ENCODE data around the gene VIM.

The VIM gene

DNA sequence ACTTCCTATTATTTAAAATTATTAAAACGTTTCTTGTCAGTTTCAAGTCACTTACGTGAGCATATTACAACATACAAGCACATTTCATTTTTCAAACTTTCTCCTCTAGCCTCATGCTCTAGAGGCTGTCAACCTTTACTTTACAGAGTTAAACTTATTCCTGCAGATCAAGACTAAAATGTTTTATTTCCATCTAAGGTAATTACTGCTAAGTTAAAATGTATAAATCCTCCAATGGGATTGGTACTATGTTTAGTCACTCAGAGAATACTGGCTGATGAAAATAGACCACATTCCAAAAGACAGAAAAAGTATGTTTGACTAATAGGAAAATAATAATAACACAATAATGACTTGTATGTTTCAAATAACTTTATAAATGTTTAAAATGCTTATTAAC is 18.2 kb upstream of the VIM start:
- peak; percentile 33 for DNase-seq (ENCODE audit: low read depth)

GRCh38 chr10:17210361-17210760 is 17.7 kb upstream of the VIM start:
- peak; percentile 63 for DNase-seq (ENCODE audit: low read depth)

DNA sequence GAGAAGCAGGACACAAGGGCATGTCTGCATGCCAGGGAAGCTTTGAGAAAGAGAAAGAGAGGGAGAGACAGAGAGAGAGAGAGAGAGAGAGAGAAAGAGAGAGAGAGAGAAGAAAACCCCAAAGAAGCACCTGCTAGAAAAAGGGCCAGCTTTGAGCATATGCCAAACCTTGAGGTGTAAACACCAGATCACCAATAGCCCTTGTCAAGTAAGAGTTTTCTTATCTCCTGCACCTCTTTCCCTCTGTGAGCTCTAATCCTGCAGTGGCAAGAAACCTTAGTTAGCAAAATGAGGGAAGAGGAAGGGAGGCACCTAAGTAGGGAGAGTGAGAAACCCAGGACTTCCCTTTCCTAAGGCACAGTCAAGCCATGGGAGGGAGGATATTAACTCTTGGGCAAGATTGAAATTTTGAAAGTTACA is 15.2 kb upstream of the VIM start:
- DNase-seq (ENCODE audit: low read depth): no peak

DNA sequence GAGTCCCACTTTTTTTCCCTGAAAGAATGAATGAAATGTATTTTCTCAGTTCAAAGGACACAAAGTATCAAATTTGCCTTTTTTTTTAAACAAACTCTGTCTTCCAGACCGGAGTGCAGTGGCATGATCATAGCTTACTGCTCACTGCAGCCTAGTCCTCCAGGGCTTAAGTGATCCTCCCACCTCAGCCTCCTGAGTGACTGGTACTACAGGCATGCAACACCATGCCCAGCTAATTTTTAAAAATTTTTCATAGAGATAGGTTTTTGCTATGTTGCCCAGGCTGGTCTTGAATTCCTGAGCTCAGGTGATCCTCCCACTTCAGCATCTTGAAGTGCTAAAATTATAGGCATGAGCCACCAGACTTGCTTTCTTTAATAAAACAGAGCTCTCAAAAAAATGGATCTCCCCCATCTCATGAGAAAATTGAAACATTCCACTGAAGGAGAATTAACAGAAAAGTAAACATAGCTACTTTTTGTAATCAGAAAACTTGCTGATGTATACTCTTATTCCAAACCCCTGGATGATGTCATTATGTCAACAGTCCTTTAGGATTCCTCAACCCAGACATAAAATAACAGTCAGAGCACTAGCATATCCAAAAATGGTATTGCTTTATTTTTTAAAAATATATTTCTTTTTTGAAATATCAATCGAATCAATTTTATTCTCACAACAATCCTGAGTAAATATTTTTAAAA is 14.2 kb upstream of the VIM start:
- DNase-seq (ENCODE audit: low read depth): peak; percentile 79

GRCh38 chr10:17214526-17214925 is 13.5 kb upstream of the VIM start:
- DNase-seq (ENCODE audit: low read depth): peak; percentile 40

DNA sequence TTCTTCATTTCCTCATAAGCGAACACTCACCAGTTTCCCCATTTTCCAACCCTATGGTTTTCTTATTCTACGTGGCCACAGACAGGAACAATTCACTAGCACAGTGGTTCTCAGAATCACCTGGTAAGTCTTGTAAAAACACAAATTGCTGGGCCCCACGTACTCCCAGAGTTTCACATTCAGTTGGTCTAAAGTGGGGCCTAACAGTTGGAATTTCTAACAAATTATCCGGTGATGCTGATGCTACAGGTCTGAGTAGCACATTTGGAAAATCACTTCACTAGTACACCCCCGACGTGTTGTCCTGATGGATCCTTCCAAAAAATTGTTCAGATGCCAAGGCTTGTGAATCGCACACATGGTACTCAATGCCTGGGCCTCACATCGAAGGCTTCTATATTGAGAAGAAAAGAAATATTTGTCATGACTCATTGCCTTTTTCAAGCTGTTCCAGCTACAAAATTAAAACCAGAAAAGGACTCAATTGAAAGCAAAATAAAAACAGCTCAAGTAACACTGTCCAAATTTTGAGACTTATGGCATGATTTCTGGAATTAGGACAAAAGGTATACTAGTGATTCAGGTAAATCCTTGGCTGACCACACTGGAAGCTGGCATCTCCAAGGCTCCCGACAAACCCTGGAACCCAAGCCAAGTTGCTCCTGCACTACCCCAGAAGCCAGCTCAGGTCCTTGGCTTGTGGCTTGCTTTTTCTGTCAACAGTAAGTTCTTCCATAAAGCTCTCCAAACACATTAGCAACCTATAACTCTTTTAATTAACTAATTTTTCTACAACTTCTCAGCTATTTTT is 12.9 kb upstream of the VIM start:
- peak; percentile 97 for DNase-seq (ENCODE audit: low read depth)

DNA sequence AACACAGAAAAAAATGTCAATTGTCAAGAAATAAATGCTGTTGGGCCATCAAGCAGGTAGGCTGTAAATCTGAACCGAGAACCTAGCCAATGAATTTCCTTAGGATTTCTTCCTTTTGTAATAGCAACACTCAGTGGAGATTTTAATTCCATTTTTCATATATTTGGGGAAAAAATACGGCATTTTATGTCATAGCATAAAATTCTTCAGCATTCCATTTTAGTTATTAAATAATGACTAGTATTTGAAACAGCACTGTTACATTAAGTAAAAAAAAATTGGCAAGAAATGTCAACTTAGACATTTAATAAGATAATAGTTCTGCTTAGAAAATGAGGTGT is 12.3 kb upstream of the VIM start:
- no peak for DNase-seq (ENCODE audit: low read depth)

- DNase-seq (ENCODE audit: low read depth): peak; percentile 100
These were observed 11.7 kb upstream of the VIM start for GRCh38 chr10:17216217-17216900.

- peak; percentile 33 for DNase-seq (ENCODE audit: low read depth)
These were observed 11.1 kb upstream of the VIM start for GRCh38 chr10:17216901-17217395.

DNA sequence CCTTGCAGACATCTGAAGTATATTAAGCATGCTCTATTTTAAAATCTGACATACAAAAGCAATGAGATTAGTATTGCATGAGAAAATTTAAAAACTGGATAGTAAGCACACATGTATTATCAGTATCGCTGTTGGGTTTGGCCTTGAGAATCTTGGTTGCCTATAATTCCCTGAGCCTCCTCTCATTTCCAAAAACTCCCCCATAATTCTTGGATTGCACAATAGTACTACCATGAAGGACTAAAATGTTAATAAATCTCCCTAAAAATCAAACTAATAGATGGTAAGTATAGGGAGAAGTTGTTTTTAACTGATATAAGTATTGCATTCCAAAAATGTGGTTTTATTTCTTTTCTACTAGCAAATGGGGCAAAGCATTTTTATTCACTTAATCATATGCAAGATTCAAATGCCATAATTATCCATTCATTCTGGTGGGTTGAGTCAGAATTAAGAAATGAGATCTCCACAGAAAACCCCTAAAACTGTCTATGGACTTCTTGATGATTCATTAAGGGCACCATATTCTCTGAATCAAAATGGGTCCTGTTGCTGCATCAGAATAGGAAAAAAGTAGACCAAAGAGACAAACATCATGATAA is 10.3 kb upstream of the VIM start:
- DNase-seq (ENCODE audit: low read depth): peak; percentile 96

DNA sequence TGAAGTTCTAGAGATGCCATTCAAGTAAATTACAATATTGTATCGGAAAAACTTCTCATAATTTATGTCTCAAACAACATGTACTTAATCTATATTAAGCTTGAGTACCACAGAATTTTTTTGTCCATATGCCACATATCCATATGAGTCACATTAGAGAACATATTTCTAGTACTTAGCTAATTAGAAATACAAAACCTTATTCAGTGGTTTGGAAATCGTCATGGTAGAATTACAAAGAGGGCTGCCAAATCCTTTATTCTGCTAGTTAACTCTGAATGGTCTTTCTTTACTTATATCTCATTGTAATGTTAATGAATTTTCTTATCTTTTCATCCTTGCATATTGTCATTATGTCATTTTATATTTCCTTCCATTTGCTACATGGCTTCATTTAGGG is 9.0 kb upstream of the VIM start:
- DNase-seq (ENCODE audit: low read depth): peak; percentile 78

GRCh38 chr10:17220652-17221100 is 7.4 kb upstream of the VIM start:
- DNase-seq (ENCODE audit: low read depth): peak; percentile 23

GRCh38 chr10:17222329-17222728 is 5.7 kb upstream of the VIM start:
- DNase-seq (ENCODE audit: low read depth): no peak

- DNase-seq (ENCODE audit: low read depth): no peak
These were observed 2.2 kb upstream of the VIM start for GRCh38 chr10:17225808-17226207.

DNA sequence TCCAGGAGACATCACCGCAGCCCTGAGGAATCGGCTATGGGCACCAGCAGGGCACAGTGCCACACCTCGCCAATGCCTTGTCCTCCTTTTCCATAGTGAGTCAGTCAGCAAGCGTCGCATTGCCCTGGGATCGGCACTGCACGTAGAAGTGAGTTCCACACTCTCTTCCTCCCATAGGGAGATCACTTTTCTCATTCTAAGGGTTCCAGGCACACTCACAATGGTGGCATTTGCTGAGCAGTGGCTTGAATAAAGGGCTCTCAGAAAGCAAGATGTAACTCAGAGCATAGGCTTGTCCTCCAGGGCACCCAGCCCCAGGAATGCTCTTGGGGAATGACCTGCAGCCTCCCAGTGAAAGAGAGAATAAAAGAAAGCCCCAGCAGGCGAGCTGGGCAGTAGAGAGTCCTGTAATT is 1.1 kb upstream of the VIM start:
- DNase-seq (ENCODE audit: low read depth): no peak

DNA sequence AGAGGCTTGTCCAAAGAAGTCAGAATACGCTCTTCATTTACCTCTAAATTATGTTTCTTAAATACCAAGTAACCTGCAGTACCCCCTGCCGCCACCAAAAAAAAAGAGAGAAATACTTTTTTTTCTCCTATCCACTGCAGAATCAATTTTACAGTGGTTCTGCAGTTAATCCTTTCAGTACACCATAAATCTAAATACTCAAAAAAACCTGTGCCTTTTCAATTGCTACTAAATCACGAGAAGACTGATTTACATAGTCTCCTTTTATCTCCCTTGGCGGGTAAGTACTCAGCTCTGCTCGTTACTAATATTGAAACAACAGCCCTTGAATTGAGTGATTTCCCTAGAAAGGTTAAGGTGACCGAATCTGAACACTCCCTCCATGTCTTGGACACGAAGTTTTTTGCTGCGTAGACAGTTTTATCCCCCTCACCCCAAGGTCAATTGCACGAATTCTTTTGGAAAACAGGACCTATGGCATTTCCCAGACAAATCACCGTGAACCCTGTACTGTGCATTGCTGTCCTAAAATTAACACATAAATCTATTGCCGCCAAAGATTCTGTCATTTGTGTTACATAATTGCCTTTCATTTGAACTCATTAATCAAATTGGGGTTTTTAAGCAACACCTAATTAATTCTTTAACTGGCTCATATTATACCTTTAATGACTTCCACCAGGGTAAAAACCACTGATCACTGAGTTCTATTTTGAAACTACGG is 512 bp upstream of the VIM start:
- DNase-seq (ENCODE audit: low read depth): peak; percentile 72

- DNase-seq (ENCODE audit: low read depth): peak; percentile 93
These were observed 1.1 kb downstream of the VIM start for GRCh38 chr10:17229016-17229716.

- no peak for DNase-seq (ENCODE audit: low read depth)
These were observed 1.6 kb downstream of the VIM start for GRCh38 chr10:17229717-17229966.

DNA sequence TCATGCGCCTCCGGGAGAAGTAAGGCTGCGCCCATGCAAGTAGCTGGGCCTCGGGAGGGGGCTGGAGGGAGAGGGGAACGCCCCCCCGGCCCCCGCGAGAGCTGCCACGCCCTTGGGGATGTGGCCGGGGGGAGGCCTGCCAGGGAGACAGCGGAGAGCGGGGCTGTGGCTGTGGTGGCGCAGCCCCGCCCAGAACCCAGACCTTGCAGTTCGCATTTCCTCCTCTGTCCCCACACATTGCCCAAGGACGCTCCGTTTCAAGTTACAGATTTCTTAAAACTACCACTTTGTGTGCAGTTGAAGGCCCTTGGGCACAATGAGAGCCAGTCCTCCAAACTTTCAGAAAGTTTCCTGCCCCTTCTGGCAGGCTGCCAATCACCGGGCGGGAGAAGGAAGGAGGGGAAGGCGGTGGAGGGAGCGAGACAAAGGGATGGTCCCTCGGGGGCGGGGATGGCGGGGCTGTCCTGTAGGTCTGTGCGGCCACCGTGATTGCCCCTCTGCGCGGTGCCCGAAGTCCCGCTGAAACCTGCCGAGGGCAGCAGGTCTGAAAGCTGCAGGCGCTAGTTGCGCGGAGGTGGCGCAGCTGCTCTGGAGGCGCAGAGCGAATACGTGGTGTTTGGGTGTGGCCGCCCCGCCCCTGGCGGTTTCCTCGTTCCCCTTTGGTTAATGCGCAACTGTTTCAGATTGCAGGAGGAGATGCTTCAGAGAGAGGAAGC is 2.1 kb downstream of the VIM start:
- DNase-seq (ENCODE audit: low read depth): peak; percentile 77

DNA sequence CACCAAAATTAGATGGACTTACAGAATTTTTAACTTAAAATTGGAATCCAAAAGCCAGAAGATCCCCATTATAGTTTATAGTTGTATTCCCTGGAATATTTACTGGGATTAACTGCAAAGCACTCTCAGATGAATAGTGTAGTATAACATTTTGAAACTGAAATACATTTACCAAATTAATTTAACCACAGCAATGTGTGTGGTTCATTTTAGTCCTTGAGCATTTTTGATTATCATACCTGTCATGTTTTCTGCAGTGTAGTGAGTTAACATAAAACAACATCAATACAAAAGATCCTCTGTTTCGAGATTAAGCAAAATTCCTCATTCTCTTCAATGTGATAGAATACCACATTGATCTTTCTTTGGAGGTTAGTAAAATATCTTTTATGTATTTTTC is 3.7 kb downstream of the VIM start:
- no peak for DNase-seq (ENCODE audit: low read depth)

All from ELR (cell line).